ENCODE data around the gene CORO1C.

- TF ChIP-seq EZH2phosphoT487 (IDR thresholded peaks at IDR 0.05; ENCODE audit: insufficient read depth, low read depth) (no peak), EZH2 (IDR thresholded peaks at IDR 0.05; ENCODE audit: insufficient read depth, poor library complexity, severe bottlenecking) (no peak)
Measured at GRCh38 chr12:108665608-108666202, 65.6 kb downstream of the CORO1C start.
